Right lobe of liver (tissue), 4 donors: ENCODE measurements around the gene MAST2.

Experiments
- CTCF ChIP-seq, 4 donors: fragments of 200-600 bp in 3 of 4; fragments of 450-650 bp in 1 of 4; IDR thresholded peaks; one replicate each; pipeline versions ENCODE4 v1.5.1 to v1.8.0; 2016 to 2022; ENCODE audit warnings: antibody characterized with exemption in 4 of 4, mild to moderate bottlenecking in 2 of 4
- POLR2A ChIP-seq: fragments of 450-650 bp; IDR thresholded peaks from one replicate; pipeline ENCODE4 v1.6.1; 2017; ENCODE audit warnings: antibody characterized with exemption, mild to moderate bottlenecking
- donor health status: DM: no; HTN: no; CAD: no.
- donor health status: DM: no; HTN: no; CAD: no.
- donor health status: DM: no; HTN: yes; CAD: no.

- TF ChIP-seq CTCF (IDR thresholded peaks at IDR 0.05) = peak; percentile 13 to 41 (median 26)
- TF ChIP-seq POLR2A = no peak
Measured at GRCh38 chr1:45843474-45843905, 40.1 kb downstream of the MAST2 start.
